Esophagus muscularis mucosa (tissue), 4 donors: Measurements from ENCODE around the gene HEATR1. TPM values are rescaled to one million over a fixed set of nuclear protein-coding genes. Genes with fewer than 3 reads are reported as not detected.

Experiments
- DNase-seq: peaks from one replicate; pipeline ENCODE4 v3.0.0-alpha.2; 2017; ENCODE audit errors: extremely low spot score
- H3K27ac ChIP-seq, 4 donors: fragments of 200-600 bp; sonication (generic); replicated peaks in 1 of 4; 1 replicate in 3 of 4; 2 replicates in 1 of 4; pipeline ENCODE4 v1.5.1; 2016 to 2019; ENCODE audit warnings: mild to moderate bottlenecking in 1 of 4
- H3K27me3 ChIP-seq, 4 donors: fragments of 200-600 bp; sonication (generic); one replicate each; pipeline versions ENCODE4 v1.5.1 to v1.6.0; 2016 to 2019
- H3K36me3 ChIP-seq, 4 donors: fragments of 200-600 bp; sonication (generic); one replicate each; pipeline ENCODE4 v1.5.1; 2016 to 2019
- H3K4me1 ChIP-seq, 4 donors: fragments of 200-600 bp; sonication (generic); one replicate each; pipeline ENCODE4 v1.5.1; 2016 to 2019
- H3K4me3 ChIP-seq, 4 donors: fragments of 200-600 bp; sonication (generic); 1 replicate in 2 of 4; 2 replicates in 2 of 4; pipeline ENCODE4 v1.5.1; 2016 to 2019; ENCODE audit warnings: mild to moderate bottlenecking in 4 of 4, moderate library complexity in 1 of 4
- H3K9me3 ChIP-seq, 4 donors: fragments of 200-600 bp; sonication (generic); 1 replicate in 3 of 4; 2 replicates in 1 of 4; pipeline ENCODE4 v1.5.1; 2016 to 2019
- CTCF ChIP-seq, 3 experiments: fragments of 200-600 bp in 2 of 3; fragments of 450-650 bp in 1 of 3; sonication (generic) in 2 of 3; IDR thresholded peaks; one replicate each; pipeline ENCODE4 v1.5.1; 2017 to 2019; ENCODE audit warnings: antibody characterized with exemption in 3 of 3, mild to moderate bottlenecking in 2 of 3, moderate library complexity in 1 of 3
- EP300 ChIP-seq: sonication (generic); formaldehyde crosslinking; IDR thresholded peaks from one replicate; pipeline ENCODE4 v1.6.1; 2017; ENCODE audit warnings: antibody characterized with exemption
- POLR2A ChIP-seq: fragments of 450-650 bp; IDR thresholded peaks from one replicate; pipeline ENCODE4 v1.6.1; 2017; ENCODE audit warnings: antibody characterized with exemption, moderate library complexity, mild to moderate bottlenecking, low read depth
- POLR2AphosphoS5 ChIP-seq, 2 donors: sonication (generic); formaldehyde crosslinking; IDR thresholded peaks; one replicate each; pipeline ENCODE4 v1.6.1; 2017; ENCODE audit warnings: antibody characterized with exemption in 2 of 2
- WGBS: methylation state at CpG from one replicate; pipeline ENCODE4 v1.1.5; 2018; 5-methylcytosine and 5-hydroxymethylcytosine counted together
- intact Hi-C: fragments of 100-400 bp; cut with DNase I; formaldehyde crosslinking; loops from one replicate; pipeline ENCODE4 v1.15.1; 2023
- total RNA-seq, 4 donors: library from RNA; depleted of rRNA; stranded (reverse); fragments of >200 nt; gene quantifications; one replicate each; pipeline versions ENCODE4 v1.1.0 to v1.2.1, GENCODE V29; 2016

HEATR1 gene
- total RNA-seq, 4 donors from 2014 or later: 15.2 to 17.2 (median 16.3) TPM

GRCh38 chr1:236541710-236542109, 62.6 kb downstream of the HEATR1 start:
- no peak for TF ChIP-seq POLR2AphosphoS5 (IDR thresholded peaks at IDR 0.05)
- no peak for TF ChIP-seq CTCF (IDR thresholded peaks at IDR 0.05)
- TF ChIP-seq EP300: no peak
- Histone ChIP-seq H3K4me1 (no peaks in the 10 kb centered on the region), H3K27ac (no peak overlapping the region), H3K9me3 (no peaks in the 10 kb centered on the region), H3K4me3 (no peak overlapping the region), H3K27me3 (no peaks in the 10 kb centered on the region), H3K36me3 (peaks cover 16 to 95% (median 82%) of the 10 kb centered on the region in 4 donors)
- 92% methylated on average over 4 of the region's 4 CpGs for WGBS
- DNase-seq: no peak
- intact Hi-C loops: no loop called here

GRCh38 chr1:236540813-236541465, 63.4 kb downstream of the HEATR1 start:
- TF ChIP-seq CTCF (IDR thresholded peaks at IDR 0.05) (no peak), POLR2A (no peak), POLR2AphosphoS5 (IDR thresholded peaks at IDR 0.05) (no peak), EP300 (no peak)
- Histone ChIP-seq H3K27ac (no peak overlapping the region), H3K36me3 (peaks cover 16 to 95% (median 76%) of the 10 kb centered on the region in 4 donors), H3K27me3 (no peaks in the 10 kb centered on the region), H3K4me1 (no peaks in the 10 kb centered on the region), H3K9me3 (no peaks in the 10 kb centered on the region), H3K4me3 (no peak overlapping the region)
- WGBS: 87% methylated on average over 4 of the region's 4 CpGs
- no peak for DNase-seq
- intact Hi-C loops: no loop called here

- Histone ChIP-seq H3K4me1 (peaks cover 5 to 23% (median 8%) of the 10 kb centered on the region in 4 donors), H3K27me3 (no peaks in the 10 kb centered on the region), H3K36me3 (peaks cover 0 to 83% (median 46%) of the 10 kb centered on the region in 4 donors), H3K4me3 (no peak overlapping the region), H3K9me3 (no peaks in the 10 kb centered on the region), H3K27ac (no peak overlapping the region)
- TF ChIP-seq POLR2A (no peak), POLR2AphosphoS5 (IDR thresholded peaks at IDR 0.05) (no peak), CTCF (IDR thresholded peaks at IDR 0.05) (no peak)
- 86% methylated on average over 5 of the region's 5 CpGs for WGBS
- no peak for DNase-seq
- intact Hi-C loops: no loop called here
Observed at GRCh38 chr1:236536540-236536939, 67.8 kb downstream of the HEATR1 start.

GRCh38 chr1:236535662-236536161, 68.6 kb downstream of the HEATR1 start:
- Histone ChIP-seq H3K9me3 (no peaks in the 10 kb centered on the region), H3K36me3 (peaks cover 0 to 83% (median 42%) of the 10 kb centered on the region in 4 donors), H3K27ac (no peak overlapping the region), H3K4me3 (no peak overlapping the region), H3K4me1 (peaks cover 5 to 23% (median 9%) of the 10 kb centered on the region in 4 donors), H3K27me3 (no peaks in the 10 kb centered on the region)
- TF ChIP-seq POLR2AphosphoS5 (IDR thresholded peaks at IDR 0.05) (no peak), POLR2A (no peak), CTCF (IDR thresholded peaks at IDR 0.05) (no peak), EP300 (no peak)
- intact Hi-C loops: no loop called here
- 93% methylated on average over 6 of the region's 6 CpGs for WGBS
- DNase-seq: no peak

GRCh38 chr1:236535190-236535589, 69.1 kb downstream of the HEATR1 start:
- Histone ChIP-seq H3K27ac (no peak overlapping the region), H3K4me3 (no peak overlapping the region), H3K9me3 (no peaks in the 10 kb centered on the region), H3K36me3 (peaks cover 0 to 83% (median 36%) of the 10 kb centered on the region in 4 donors), H3K4me1 (peaks cover 5 to 23% (median 9%) of the 10 kb centered on the region in 4 donors), H3K27me3 (no peaks in the 10 kb centered on the region)
- no peak for DNase-seq
- intact Hi-C loops: no loop called here
- WGBS: 94% methylated on average over 1 of the region's 1 CpG
- no peak for TF ChIP-seq POLR2AphosphoS5 (IDR thresholded peaks at IDR 0.05)
